Omental fat pad (tissue), 4 donors: ENCODE measurements around the gene SLC12A3. TPM values are rescaled to one million over a fixed set of nuclear protein-coding genes. Genes with fewer than 3 reads are reported as not detected.

Experiments used
- ATAC-seq: fragments of 150-250 bp; one replicate; pipeline ENCODE4 v1.9.1; 2016; ENCODE audit warnings: mild to moderate bottlenecking, moderate library complexity; ENCODE audit not compliant: low FRiP score
- DNase-seq: peaks from one replicate; pipeline ENCODE4 v3.0.0-alpha.2; 2019; ENCODE audit warnings: low spot score
- CTCF ChIP-seq, 3 donors: fragments of 450-650 bp; IDR thresholded peaks; one replicate each; pipeline ENCODE4 v1.5.1; 2016 to 2017; ENCODE audit warnings: antibody characterized with exemption in 3 of 3, mild to moderate bottlenecking in 3 of 3, moderate library complexity in 2 of 3
- total RNA-seq, 4 donors: library from RNA; depleted of rRNA; stranded (reverse); fragments of >200 nt; gene quantifications; one replicate each; pipeline ENCODE4 v1.1.0, GENCODE V29; 2016

Gene SLC12A3
- total RNA-seq, 4 donors from 2014 or later, result not detected

DNA sequence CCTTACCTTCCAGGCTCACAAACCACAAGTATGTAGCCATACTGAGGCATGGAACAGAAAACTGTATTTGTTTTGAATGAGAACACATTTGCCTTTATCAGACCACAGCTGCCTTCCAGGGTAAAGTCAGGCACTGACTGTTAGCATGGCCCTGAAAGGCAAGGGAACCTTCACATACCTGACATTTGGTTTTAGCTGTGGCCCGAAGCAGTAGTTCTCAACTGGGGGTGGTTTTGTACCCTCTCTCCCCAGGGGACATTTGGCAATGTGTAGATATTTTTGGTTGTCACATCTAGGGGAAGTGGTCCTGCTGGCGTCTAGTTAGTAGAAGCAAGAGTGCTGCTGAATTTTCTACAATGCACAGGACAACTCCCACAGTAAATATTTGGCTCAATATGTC is 76.1 kb downstream of the SLC12A3 start:
- DNase-seq, result no peak
- TF ChIP-seq CTCF (IDR thresholded peaks at IDR 0.05), result no peak
- ATAC-seq, result no peak

DNA sequence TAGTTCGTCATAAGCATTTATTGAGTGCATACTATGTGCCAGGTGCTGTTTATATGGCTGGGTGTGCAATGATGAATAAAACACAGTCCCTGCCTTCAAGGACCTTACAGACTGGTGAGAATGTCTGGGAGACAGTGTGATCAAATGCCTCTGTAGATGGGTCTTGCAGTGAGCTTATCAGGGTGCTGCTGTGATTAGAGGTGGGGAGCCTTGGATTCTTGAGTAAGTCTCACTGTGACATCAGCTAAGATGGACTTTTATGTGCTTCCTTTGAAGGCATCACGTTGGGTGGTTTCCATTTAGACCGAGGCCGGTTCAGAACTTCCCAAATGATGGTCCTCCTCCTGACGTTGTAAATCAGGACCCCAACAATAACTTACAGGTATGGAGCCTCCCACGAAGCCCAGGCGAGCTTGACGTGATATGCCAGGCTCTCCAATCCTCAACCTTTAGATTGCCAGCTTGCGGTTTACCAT is 76.9 kb downstream of the SLC12A3 start:
- no peak for TF ChIP-seq CTCF (IDR thresholded peaks at IDR 0.05)

GRCh38 chr16:56943761-56944375 is 78.9 kb downstream of the SLC12A3 start:
- no peak for TF ChIP-seq CTCF (IDR thresholded peaks at IDR 0.05)
- no peak for ATAC-seq
- DNase-seq, result no peak

More for the DNA sequence above, 76.9 kb downstream of the SLC12A3 start:
- no peak for DNase-seq
- ATAC-seq, result no peak

GRCh38 chr16:56944954-56945839 is 80.2 kb downstream of the SLC12A3 start:
- no peak for TF ChIP-seq CTCF (IDR thresholded peaks at IDR 0.05)
- DNase-seq (no peak), ATAC-seq (no peak)

GRCh38 chr16:56945847-56946527 is 81.0 kb downstream of the SLC12A3 start:
- ATAC-seq (no peak), DNase-seq (no peak)
- TF ChIP-seq CTCF (IDR thresholded peaks at IDR 0.05), result no peak

DNA sequence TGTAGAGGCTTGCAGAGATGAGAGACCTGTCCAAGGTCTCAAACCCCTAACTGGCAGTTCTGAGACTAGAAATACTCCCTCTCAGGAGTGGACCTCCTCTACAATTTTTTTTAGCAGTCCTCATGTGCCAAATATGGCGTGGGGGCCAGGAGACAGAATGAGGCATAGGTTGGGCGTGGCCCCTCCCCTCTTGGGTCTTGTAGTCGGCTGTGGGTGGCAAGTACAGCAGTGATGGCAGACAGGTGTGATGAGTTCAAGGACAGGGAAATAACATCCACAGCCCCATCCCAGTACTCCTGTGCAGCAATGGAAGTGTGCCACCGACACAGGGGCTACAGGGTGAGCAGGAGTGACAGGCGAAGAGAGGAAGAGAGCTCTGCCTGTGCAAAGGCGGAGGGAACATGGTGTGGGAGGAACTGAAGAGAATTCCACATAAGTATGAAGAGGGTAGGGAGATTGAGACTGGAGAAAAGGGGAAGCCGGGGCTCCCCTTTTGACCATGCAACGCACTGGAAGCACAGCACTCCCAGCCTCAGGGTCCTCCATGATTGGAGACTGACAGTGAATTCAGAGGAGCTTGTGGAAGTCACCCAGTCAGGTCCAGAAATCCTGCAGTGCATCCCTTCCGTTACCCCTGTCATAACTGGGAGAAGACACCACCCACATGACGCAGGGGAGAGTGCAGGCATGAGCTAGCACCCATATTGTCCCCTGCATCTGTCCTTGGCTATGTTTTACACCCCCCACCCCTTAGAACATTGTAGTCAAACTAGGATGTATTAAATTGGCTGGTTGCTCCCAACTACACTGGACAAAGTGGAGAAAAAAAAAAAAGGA is 82.0 kb downstream of the SLC12A3 start:
- DNase-seq, result no peak
- peak; percentile 43 for ATAC-seq
- TF ChIP-seq CTCF (IDR thresholded peaks at IDR 0.05), result no peak
